PC-3 (cell line): ENCODE data around the gene C2orf15.

ENCODE experiments used
- EZH2 ChIP-seq: fragments of 300-600 bp; sonication (generic); IDR thresholded peaks from one replicate; pipeline ENCODE4 v1.6.1; 2017; ENCODE audit warnings: antibody characterized with exemption, mild to moderate bottlenecking, low read length; ENCODE audit not compliant: unreplicated experiment
- EZH2phosphoT487 ChIP-seq: fragments of 300-600 bp; sonication (generic); IDR thresholded peaks from 2 replicates; pipeline ENCODE4 v1.6.1; 2018; ENCODE audit warnings: mild to moderate bottlenecking, antibody characterized with exemption, low read length, borderline replicate concordance
- TF ChIP-seq, protein P1 (sequence below): fragments of 300-600 bp; sonication (generic); conservative IDR thresholded peaks from 2 replicates; pipeline ENCODE4 v1.5.1; 2017; ENCODE audit warnings: antibody characterized with exemption, low read depth, mild to moderate bottlenecking, low read length

DNA sequence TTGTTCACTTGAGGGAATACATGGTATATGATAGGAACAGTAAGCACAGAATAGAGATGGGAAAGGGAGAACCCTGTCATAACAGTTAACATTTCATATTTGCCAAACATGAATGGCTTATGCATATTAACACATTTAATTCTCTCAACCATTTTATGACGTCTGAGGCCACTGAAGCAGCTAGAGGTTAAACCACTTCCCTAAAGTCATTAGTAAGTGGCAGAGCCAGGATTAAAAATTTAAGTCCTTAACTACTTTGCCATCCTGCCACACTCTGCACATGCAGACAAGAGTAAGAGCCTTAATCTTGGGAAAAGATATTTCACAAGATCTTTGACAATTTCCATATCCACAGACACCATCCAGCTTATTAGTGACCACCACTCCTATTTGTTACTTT lies 15.4 kb downstream of the C2orf15 start:
- TF ChIP-seq EZH2 (no peak), EZH2phosphoT487 (no peak)
- TF ChIP-seq, protein P1, sequence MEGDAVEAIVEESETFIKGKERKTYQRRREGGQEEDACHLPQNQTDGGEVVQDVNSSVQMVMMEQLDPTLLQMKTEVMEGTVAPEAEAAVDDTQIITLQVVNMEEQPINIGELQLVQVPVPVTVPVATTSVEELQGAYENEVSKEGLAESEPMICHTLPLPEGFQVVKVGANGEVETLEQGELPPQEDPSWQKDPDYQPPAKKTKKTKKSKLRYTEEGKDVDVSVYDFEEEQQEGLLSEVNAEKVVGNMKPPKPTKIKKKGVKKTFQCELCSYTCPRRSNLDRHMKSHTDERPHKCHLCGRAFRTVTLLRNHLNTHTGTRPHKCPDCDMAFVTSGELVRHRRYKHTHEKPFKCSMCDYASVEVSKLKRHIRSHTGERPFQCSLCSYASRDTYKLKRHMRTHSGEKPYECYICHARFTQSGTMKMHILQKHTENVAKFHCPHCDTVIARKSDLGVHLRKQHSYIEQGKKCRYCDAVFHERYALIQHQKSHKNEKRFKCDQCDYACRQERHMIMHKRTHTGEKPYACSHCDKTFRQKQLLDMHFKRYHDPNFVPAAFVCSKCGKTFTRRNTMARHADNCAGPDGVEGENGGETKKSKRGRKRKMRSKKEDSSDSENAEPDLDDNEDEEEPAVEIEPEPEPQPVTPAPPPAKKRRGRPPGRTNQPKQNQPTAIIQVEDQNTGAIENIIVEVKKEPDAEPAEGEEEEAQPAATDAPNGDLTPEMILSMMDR, result no peak
